Measurements from ENCODE around the gene ENTPD6. TPM values are rescaled to one million over a fixed set of nuclear protein-coding genes. Genes with fewer than 3 reads are reported as not detected.
A peak's percentile ranks its signal among the peaks of the same experiment; 100 is the strongest.

The ENTPD6 gene
- total RNA-seq, 4 donors from 2014 or later, result 33.8 to 103 (median 47.0) TPM

GRCh38 chr20:25224941-25225340, 29.4 kb downstream of the ENTPD6 start:
- H3K36me3 ChIP-seq, result peaks cover 10% of the 10 kb centered on the region
- TF ChIP-seq POLR2AphosphoS5 (IDR thresholded peaks at IDR 0.05) (no peak), CTCF (IDR thresholded peaks at IDR 0.05) (no peak)
- peaks cover 18% of the 10 kb centered on the region for H3K4me1 ChIP-seq
- no peaks in the 10 kb centered on the region for H3K27me3 ChIP-seq
- 98% methylated on average over 8 of the region's 16 CpGs for WGBS
- DNase-seq (ENCODE audit: low spot score in 2 of 2), result peak in 1 of 2 donors; percentile 71
- H3K4me3 ChIP-seq, result no peak overlapping the region
- no peak overlapping the region for H3K27ac ChIP-seq
- no peaks in the 10 kb centered on the region for H3K9me3 ChIP-seq

- Histone ChIP-seq H3K4me3 (no peak overlapping the region), H3K36me3 (peaks cover 10% of the 10 kb centered on the region), H3K9me3 (no peaks in the 10 kb centered on the region), H3K27ac (peak overlapping the region; percentile 62), H3K4me1 (peaks cover 18% of the 10 kb centered on the region), H3K27me3 (no peaks in the 10 kb centered on the region)
- WGBS, result 73% methylated on average over 7 of the region's 16 CpGs
- no peak for DNase-seq (ENCODE audit: low spot score in 2 of 2)
- TF ChIP-seq CTCF (IDR thresholded peaks at IDR 0.05) (no peak), POLR2A (IDR thresholded peaks at IDR 0.05) (no peak), EP300 (IDR thresholded peaks at IDR 0.05) (no peak), POLR2AphosphoS5 (IDR thresholded peaks at IDR 0.05) (no peak)
Measured at GRCh38 chr20:25225642-25226432, 30.3 kb downstream of the ENTPD6 start.

- 46% methylated on average over 11 of the region's 28 CpGs for WGBS
- no peaks in the 10 kb centered on the region for H3K27me3 ChIP-seq
- H3K4me3 ChIP-seq, result no peak overlapping the region
- no peaks in the 10 kb centered on the region for H3K9me3 ChIP-seq
- peak overlapping the region; percentile 62 for H3K27ac ChIP-seq
- TF ChIP-seq POLR2AphosphoS5 (IDR thresholded peaks at IDR 0.05), result no peak
- no peak for TF ChIP-seq POLR2A (IDR thresholded peaks at IDR 0.05)
- no peak for TF ChIP-seq EP300 (IDR thresholded peaks at IDR 0.05)
- TF ChIP-seq CTCF (IDR thresholded peaks at IDR 0.05), result no peak
- H3K4me1 ChIP-seq, result peaks cover 18% of the 10 kb centered on the region
- peaks cover 5% of the 10 kb centered on the region for H3K36me3 ChIP-seq
- DNase-seq (ENCODE audit: low spot score in 2 of 2), result no peak
Measured at GRCh38 chr20:25226433-25227316, 31.2 kb downstream of the ENTPD6 start.

- DNase-seq (ENCODE audit: low spot score in 2 of 2), result no peak
- TF ChIP-seq CTCF (IDR thresholded peaks at IDR 0.05), result no peak
- no peak for TF ChIP-seq EP300 (IDR thresholded peaks at IDR 0.05)
- no peak for TF ChIP-seq POLR2AphosphoS5 (IDR thresholded peaks at IDR 0.05)
- TF ChIP-seq POLR2A (IDR thresholded peaks at IDR 0.05), result no peak
- Histone ChIP-seq H3K4me1 (peaks cover 18% of the 10 kb centered on the region), H3K27ac (peak overlapping the region; percentile 62), H3K4me3 (no peak overlapping the region), H3K36me3 (peaks cover 5% of the 10 kb centered on the region), H3K9me3 (no peaks in the 10 kb centered on the region), H3K27me3 (no peaks in the 10 kb centered on the region)
- 21% methylated on average over 12 of the region's 12 CpGs for WGBS
Measured at GRCh38 chr20:25227317-25227831, 31.9 kb downstream of the ENTPD6 start.
